ENCODE results near the gene ADGRG6.

DNA sequence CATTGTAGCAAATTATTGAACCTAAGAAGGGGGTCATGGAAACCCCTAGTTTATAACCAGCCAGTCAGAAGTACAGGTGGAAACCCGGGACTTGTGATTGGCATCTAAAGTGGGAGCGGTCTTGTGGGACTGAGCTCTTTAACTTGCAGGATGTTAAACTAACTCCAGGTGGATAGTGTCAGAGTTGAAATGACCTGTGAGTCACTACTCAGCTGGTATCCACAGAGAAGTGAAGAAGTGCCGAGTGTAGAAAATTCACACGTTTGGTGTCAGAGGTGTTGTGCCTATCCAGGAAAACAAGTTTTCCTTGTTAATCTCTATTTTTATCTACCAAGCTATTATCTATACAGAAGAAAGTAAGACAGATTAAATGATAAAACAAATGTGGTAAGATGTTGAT lies 179.7 kb downstream of the ADGRG6 start:
- TF ChIP-seq, protein P1, sequence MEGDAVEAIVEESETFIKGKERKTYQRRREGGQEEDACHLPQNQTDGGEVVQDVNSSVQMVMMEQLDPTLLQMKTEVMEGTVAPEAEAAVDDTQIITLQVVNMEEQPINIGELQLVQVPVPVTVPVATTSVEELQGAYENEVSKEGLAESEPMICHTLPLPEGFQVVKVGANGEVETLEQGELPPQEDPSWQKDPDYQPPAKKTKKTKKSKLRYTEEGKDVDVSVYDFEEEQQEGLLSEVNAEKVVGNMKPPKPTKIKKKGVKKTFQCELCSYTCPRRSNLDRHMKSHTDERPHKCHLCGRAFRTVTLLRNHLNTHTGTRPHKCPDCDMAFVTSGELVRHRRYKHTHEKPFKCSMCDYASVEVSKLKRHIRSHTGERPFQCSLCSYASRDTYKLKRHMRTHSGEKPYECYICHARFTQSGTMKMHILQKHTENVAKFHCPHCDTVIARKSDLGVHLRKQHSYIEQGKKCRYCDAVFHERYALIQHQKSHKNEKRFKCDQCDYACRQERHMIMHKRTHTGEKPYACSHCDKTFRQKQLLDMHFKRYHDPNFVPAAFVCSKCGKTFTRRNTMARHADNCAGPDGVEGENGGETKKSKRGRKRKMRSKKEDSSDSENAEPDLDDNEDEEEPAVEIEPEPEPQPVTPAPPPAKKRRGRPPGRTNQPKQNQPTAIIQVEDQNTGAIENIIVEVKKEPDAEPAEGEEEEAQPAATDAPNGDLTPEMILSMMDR (IDR thresholded peaks at IDR 0.05): no peak
- no peak for TF ChIP-seq POLR2A (IDR thresholded peaks at IDR 0.05)

Measured in suprapubic skin (tissue), 3 donors.